ENCODE data around the gene KIF1A. TPM values are rescaled to one million over a fixed set of nuclear protein-coding genes. Genes with fewer than 3 reads are reported as not detected.

KIF1A gene
- polyA plus RNA-seq, 1 donor from 2014 or later: 63.4 TPM

GRCh38 chr2:240793313-240794177 is 26.5 kb downstream of the KIF1A start:
- no peak overlapping the region for H3K9ac ChIP-seq (ENCODE audit: low read length)
- H3K27me3 ChIP-seq (ENCODE audit: insufficient read depth, low read depth, low read length): no peaks in the 10 kb centered on the region
- no peaks in the 10 kb centered on the region for H3K36me3 ChIP-seq (ENCODE audit: insufficient read depth, low read length)
- no peak overlapping the region for H3K4me2 ChIP-seq (ENCODE audit: low read length)
- no peaks in the 10 kb centered on the region for H3K9me2 ChIP-seq (ENCODE audit: insufficient read depth, low read length)
- H3F3A ChIP-seq (ENCODE audit: insufficient read depth, low read length, poor library complexity, severe bottlenecking): no peaks in the 10 kb centered on the region
- H3K79me2 ChIP-seq (replicated peaks; ENCODE audit: insufficient read depth, low read length): peaks cover 26% of the 10 kb centered on the region
- H3K9me3 ChIP-seq (ENCODE audit: low read length): no peaks in the 10 kb centered on the region
- H4K20me1 ChIP-seq (ENCODE audit: insufficient read depth): peaks cover 32% of the 10 kb centered on the region
- no peak overlapping the region for H3K4me3 ChIP-seq (ENCODE audit: low read length)
- TF ChIP-seq RAD21 (conservative IDR thresholded peaks at IDR 0.05) (no peak), POLR2AphosphoS5 (IDR thresholded peaks at IDR 0.05) (no peak), TAF1 (IDR thresholded peaks at IDR 0.05; ENCODE audit: low read depth) (no peak), EZH2 (IDR thresholded peaks at IDR 0.05; ENCODE audit: borderline replicate concordance, insufficient read depth, low read length, poor library complexity, severe bottlenecking) (no peak), EP300 (conservative IDR thresholded peaks at IDR 0.05; ENCODE audit: poor library complexity, severe bottlenecking) (no peak), MXI1 (conservative IDR thresholded peaks at IDR 0.05; ENCODE audit: poor library complexity, severe bottlenecking) (no peak), REST (IDR thresholded peaks at IDR 0.05; ENCODE audit: borderline replicate concordance) (no peak), SMC3 (conservative IDR thresholded peaks at IDR 0.05; ENCODE audit: poor library complexity) (no peak)
- TF ChIP-seq, protein P1, sequence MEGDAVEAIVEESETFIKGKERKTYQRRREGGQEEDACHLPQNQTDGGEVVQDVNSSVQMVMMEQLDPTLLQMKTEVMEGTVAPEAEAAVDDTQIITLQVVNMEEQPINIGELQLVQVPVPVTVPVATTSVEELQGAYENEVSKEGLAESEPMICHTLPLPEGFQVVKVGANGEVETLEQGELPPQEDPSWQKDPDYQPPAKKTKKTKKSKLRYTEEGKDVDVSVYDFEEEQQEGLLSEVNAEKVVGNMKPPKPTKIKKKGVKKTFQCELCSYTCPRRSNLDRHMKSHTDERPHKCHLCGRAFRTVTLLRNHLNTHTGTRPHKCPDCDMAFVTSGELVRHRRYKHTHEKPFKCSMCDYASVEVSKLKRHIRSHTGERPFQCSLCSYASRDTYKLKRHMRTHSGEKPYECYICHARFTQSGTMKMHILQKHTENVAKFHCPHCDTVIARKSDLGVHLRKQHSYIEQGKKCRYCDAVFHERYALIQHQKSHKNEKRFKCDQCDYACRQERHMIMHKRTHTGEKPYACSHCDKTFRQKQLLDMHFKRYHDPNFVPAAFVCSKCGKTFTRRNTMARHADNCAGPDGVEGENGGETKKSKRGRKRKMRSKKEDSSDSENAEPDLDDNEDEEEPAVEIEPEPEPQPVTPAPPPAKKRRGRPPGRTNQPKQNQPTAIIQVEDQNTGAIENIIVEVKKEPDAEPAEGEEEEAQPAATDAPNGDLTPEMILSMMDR (IDR thresholded peaks at IDR 0.05; ENCODE audit: poor library complexity, severe bottlenecking): no peak
- H2AFZ ChIP-seq (ENCODE audit: low read depth, low read length): no peak overlapping the region
- H3K27ac ChIP-seq (ENCODE audit: low read length): no peak overlapping the region

- no peak for TF ChIP-seq RAD21 (conservative IDR thresholded peaks at IDR 0.05)
- TF ChIP-seq, protein P1 (IDR thresholded peaks at IDR 0.05; ENCODE audit: poor library complexity, severe bottlenecking): no peak
- no peak for TF ChIP-seq EZH2 (IDR thresholded peaks at IDR 0.05; ENCODE audit: borderline replicate concordance, insufficient read depth, low read length, poor library complexity, severe bottlenecking)
- no peak for TF ChIP-seq REST (IDR thresholded peaks at IDR 0.05; ENCODE audit: borderline replicate concordance)
- no peak for TF ChIP-seq POLR2AphosphoS5 (IDR thresholded peaks at IDR 0.05)
- TF ChIP-seq TAF1 (IDR thresholded peaks at IDR 0.05; ENCODE audit: low read depth): no peak
- no peak for TF ChIP-seq MXI1 (conservative IDR thresholded peaks at IDR 0.05; ENCODE audit: poor library complexity, severe bottlenecking)
- Histone ChIP-seq H3K79me2 (replicated peaks; ENCODE audit: insufficient read depth, low read length) (peaks cover 18% of the 10 kb centered on the region), H3K9me3 (ENCODE audit: low read length) (no peaks in the 10 kb centered on the region), H3K27ac (ENCODE audit: low read length) (no peak overlapping the region), H3K4me2 (ENCODE audit: low read length) (no peak overlapping the region), H2AFZ (ENCODE audit: low read depth, low read length) (no peak overlapping the region), H3K9me2 (ENCODE audit: insufficient read depth, low read length) (no peaks in the 10 kb centered on the region), H3K36me3 (ENCODE audit: insufficient read depth, low read length) (no peaks in the 10 kb centered on the region), H4K20me1 (ENCODE audit: insufficient read depth) (peaks cover 29% of the 10 kb centered on the region), H3K27me3 (ENCODE audit: insufficient read depth, low read depth, low read length) (no peaks in the 10 kb centered on the region), H3K4me3 (ENCODE audit: low read length) (no peak overlapping the region), H3F3A (ENCODE audit: insufficient read depth, low read length, poor library complexity, severe bottlenecking) (no peaks in the 10 kb centered on the region), H3K9ac (ENCODE audit: low read length) (no peak overlapping the region)
These were observed 27.2 kb downstream of the KIF1A start for GRCh38 chr2:240792629-240793312.
